ENCODE data around the gene ANTXRL.

DNA sequence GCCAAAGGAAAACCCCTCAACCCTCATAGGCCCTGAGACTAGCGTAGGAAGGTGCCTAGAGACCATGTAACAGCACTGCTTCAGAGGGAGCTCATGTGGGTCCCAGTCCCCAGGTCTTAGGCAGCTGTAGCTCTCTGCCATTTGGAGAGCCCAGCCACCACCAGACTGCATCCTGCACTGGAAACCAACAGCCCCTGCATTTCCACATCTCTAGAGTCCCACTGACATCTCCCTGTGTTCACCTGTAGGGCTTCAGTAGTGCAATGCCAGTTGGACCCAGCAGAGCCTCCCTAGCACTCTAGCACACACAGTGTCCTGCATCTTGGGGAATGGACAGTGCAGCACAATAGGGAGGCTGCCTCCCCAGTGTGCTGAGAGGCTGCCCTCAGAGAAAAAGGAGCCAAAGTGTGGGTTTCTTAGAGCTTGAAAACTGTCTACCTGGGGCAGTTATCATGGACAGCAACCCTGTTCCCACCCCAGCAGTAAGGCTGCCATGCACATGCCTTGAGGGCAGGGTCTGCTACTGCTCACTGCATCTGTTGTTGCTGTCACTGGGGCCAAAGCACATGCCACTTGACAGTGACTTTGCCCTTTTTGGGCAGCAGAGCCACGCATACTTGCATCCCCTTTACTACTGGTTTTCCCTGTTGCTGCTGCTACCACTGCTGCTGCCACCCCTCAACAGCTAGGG is 46.7 kb upstream of the ANTXRL start:
- TF ChIP-seq POLR2AphosphoS5 (IDR thresholded peaks at IDR 0.05; ENCODE audit: low read depth, low read length), result no peak
- no peak for TF ChIP-seq POLR2A (IDR thresholded peaks at IDR 0.05; ENCODE audit: low read depth, low read length)
- no peak for TF ChIP-seq POU2F2 (IDR thresholded peaks at IDR 0.05; ENCODE audit: low read depth, low read length)
- TF ChIP-seq TAF1 (IDR thresholded peaks at IDR 0.05; ENCODE audit: low read depth, low read length), result no peak
- no peak for TF ChIP-seq SPI1 (IDR thresholded peaks at IDR 0.05; ENCODE audit: low read depth, low read length)
